ENCODE measurements around the gene SEC22A.

DNA sequence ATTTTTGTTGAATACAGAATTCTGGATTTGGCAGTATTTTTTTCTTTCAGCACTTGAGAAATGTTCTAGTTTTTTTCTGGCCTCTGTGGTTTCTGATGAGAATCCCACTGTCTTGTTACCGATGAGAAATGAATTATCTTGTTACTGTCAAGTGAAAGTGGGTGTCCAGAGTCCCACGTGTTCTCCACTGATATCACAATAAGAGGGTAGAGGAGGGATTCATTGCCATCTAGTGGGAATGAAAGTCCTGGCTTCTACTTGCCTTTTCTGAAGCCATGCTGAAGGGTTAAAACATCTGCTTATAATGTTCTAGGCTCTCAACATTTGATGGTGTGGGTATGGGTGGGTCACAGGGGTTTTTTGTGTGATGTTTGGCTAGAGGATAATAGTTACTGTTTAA is 66.1 kb downstream of the SEC22A start:
- TF ChIP-seq POLR2A (IDR thresholded peaks at IDR 0.05) (no peak), CTCF (IDR thresholded peaks at IDR 0.05) (no peak)
